Measurements from ENCODE around the gene HOXC5.
A peak's percentile ranks its signal among the peaks of the same experiment; 100 is the strongest.

HOXC5 gene

DNA sequence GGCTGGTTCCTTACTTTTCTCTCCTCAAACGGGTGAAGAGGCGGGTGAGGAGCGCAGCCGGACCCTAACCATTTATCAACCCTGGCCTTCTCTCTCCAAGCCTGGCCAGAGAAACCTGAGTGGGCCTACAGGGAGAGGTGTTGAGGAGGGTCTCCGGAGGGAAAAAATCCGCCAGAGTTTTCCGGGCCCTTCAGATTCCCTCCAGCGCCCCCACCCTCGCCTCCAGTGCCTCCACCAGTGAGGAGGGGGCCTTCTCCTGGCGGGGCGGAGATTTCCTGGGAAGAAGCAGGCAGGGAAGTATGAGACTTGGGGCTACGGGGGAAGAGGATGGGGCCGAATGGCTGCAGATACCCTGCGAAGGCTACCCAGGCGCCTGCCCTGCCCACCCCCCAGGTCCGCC is 1.4 kb upstream of the HOXC5 start:
- Histone ChIP-seq H3K9me3 (replicated peaks in 1 of 11) (peaks cover 17 to 43% (median 27%) of the 10 kb centered on the region in 11 experiments), H3K4me3 (no peak overlapping the region), H3K4me1 (peaks cover 0 to 2% (median under 1%) of the 10 kb centered on the region in 10 experiments; a peak in 8 of 20 replicates), H3K4me2 (no peak overlapping the region), H3K36me3 (no peaks in the 10 kb centered on the region), H3K27me3 (peaks cover 100% of the 10 kb centered on the region in 11 experiments), H4K20me1 (peaks cover 0 to 87% (median 60%) of the 10 kb centered on the region in 11 experiments; a peak in 17 of 22 replicates), H3K27ac (no peak overlapping the region), H3K9ac (no peak overlapping the region)
- no peak for TF ChIP-seq Cebpa-rat (IDR thresholded peaks at IDR 0.05)

DNA sequence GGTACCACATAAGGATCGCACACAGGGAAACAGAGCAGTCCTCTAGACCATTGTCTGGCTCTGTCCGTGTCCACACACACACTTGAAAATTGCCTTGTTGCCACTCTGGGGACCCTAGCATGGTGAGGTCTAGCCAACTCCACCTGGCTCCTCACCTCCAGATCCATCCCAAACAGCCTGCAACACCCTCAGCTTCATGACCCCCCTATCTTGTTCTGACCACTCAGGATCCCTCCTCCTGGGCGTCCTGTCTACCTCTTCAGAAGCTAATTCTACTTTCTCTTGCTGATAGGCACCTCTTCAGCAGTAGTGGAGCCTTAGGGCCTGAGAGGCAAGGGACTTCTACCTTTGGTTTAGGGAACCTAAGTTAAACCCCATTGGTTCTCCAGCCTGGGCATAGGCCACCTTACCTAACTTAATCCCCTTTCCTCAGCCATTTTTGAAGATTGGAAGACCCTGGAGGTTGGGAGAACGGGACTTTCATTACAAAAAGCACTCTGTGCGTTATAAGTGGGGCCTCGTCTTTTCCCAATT is 697 bp upstream of the HOXC5 start:
- H3K4me1 ChIP-seq: peaks cover 0 to 9% (median 7%) of the 10 kb centered on the region in 10 experiments; a peak in 8 of 20 replicates
- H3K4me3 ChIP-seq: no peak overlapping the region; a peak in 1 of 20 replicates
- H3K36me3 ChIP-seq: no peaks in the 10 kb centered on the region
- no peak overlapping the region for H3K9ac ChIP-seq
- peaks cover 100% of the 10 kb centered on the region in 11 experiments for H3K27me3 ChIP-seq
- H3K4me2 ChIP-seq: no peak overlapping the region
- H4K20me1 ChIP-seq: peaks cover 0 to 89% (median 64%) of the 10 kb centered on the region in 11 experiments; a peak in 17 of 22 replicates
- peaks cover 17 to 43% (median 27%) of the 10 kb centered on the region in 11 experiments for H3K9me3 ChIP-seq (replicated peaks in 1 of 11)
- H3K27ac ChIP-seq: no peak overlapping the region
- TF ChIP-seq Cebpa-rat (IDR thresholded peaks at IDR 0.05): no peak

DNA sequence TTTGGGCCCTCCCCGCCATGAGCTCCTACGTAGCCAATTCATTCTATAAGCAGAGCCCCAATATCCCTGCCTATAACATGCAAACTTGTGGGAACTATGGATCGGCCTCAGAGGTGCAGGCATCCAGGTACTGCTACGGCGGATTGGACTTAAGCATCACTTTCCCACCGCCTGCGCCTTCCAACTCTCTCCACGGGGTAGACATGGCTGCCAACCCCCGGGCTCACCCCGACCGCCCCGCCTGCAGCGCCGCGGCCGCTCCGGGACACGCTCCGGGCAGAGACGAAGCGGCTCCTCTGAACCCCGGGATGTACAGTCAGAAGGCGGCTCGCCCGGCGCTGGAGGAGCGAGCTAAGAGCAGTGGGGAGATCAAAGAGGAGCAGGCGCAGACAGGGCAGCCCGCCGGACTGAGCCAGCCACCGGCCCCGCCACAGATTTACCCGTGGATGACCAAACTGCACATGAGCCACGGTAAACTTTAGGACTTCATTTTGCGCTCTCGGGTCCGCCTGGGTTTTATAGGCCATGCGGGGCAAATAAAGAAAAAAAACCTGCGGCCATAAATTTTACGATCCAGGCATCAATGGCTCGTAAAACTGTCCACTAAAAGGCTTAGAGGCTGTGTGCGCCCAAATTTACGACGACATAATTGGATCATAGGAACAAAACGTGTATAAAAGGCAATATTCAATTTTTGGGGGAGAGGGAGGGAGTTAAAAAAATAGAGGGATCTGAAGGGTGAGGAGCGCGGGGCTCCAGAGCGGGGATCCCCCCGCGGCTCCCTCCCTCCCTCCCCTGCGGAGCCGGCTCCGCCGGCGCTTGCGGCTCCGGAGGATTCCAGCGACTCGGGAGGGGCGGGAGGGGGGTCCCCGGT is 493 bp downstream of the HOXC5 start:
- no peak for TF ChIP-seq Cebpa-rat (IDR thresholded peaks at IDR 0.05)
- Histone ChIP-seq H3K27me3 (peaks cover 100% of the 10 kb centered on the region in 11 experiments), H3K9me3 (replicated peaks in 1 of 11) (peaks cover 17 to 43% (median 27%) of the 10 kb centered on the region in 11 experiments), H3K4me2 (no peak overlapping the region), H3K27ac (no peak overlapping the region), H3K4me3 (peak overlapping the region in 7 of 10 experiments; percentile 0 to 58 (median 27); a peak in 9 of 20 replicates), H4K20me1 (peaks cover 0 to 88% (median 56%) of the 10 kb centered on the region in 11 experiments; a peak in 17 of 22 replicates), H3K4me1 (peaks cover 0 to 10% (median 8%) of the 10 kb centered on the region in 10 experiments; a peak in 8 of 20 replicates), H3K36me3 (no peaks in the 10 kb centered on the region), H3K9ac (no peak overlapping the region)

DNA sequence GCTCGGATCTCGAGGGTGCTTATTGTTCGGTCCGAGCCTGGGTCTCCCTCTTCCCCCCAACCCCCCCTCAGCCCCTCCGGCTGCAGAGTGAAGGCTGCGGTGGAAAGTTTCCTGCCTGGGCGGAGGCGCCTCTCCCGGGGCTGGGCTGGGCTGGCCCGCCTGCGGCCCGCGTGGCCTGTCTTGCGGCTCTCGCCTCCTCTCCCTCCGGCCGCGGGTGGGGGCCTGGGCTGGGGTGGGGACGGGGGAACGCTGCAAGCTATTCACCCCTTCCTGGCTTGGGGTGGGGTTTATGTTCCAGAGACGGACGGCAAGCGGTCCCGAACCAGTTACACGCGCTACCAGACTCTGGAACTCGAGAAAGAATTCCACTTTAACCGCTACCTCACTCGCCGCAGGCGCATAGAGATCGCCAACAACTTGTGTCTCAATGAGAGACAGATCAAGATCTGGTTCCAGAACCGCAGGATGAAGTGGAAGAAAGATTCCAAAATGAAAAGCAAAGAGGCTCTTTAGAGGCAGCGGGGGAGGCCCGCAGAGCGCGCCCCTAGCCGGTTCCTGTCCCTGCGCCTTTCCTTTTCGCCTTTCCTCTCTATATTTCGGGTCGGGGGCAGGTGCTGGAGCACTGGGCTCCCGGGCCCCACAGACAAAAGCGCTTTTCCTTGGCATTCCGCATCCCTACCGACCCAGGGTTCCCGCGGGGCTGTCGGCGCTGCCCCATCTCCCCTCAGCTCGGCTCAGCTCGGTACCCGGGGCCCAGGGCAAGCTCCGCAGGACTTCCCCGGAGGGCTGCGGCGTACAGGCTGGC is 1.3 kb downstream of the HOXC5 start:
- Histone ChIP-seq H3K9ac (no peak overlapping the region), H3K27ac (no peak overlapping the region), H3K9me3 (replicated peaks in 1 of 11) (peaks cover 17 to 43% (median 27%) of the 10 kb centered on the region in 11 experiments), H3K4me1 (peaks cover 0 to 10% (median 8%) of the 10 kb centered on the region in 10 experiments; a peak in 8 of 20 replicates), H3K4me3 (no peak overlapping the region), H3K4me2 (no peak overlapping the region), H3K36me3 (no peaks in the 10 kb centered on the region), H4K20me1 (peaks cover 0 to 89% (median 52%) of the 10 kb centered on the region in 11 experiments; a peak in 17 of 22 replicates), H3K27me3 (peaks cover 100% of the 10 kb centered on the region in 11 experiments)
- no peak for TF ChIP-seq Cebpa-rat (IDR thresholded peaks at IDR 0.05)

DNA sequence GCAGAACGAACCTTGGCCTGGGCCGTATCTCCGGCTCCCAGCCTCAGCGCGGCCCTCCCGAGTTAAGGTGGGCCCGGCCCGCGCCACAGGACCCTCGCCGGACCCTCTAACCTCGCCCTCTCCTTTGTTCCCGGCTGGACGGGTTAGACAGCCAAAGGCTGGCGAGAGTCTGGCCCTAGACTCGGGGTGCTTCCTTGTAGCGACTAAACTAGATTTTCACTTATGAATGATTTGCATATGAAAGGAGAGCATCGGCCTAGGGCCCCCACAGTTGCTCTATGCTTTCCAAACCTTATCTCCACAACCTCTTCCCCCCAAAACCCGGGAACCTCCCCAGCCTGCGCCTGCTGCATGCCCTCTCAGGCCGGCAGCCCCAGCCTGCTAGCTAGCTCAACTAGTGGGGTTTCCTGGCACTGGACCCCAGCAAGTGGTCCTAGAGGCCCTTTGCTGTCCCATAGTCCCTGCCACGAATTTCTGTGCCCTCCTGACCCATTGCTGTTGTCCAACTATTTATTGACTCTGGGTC is 2.0 kb downstream of the HOXC5 start:
- Histone ChIP-seq H3K36me3 (no peaks in the 10 kb centered on the region), H3K9me3 (replicated peaks in 1 of 11) (peaks cover 18 to 48% (median 31%) of the 10 kb centered on the region in 11 experiments), H3K9ac (no peak overlapping the region), H4K20me1 (peaks cover 0 to 90% (median 57%) of the 10 kb centered on the region in 11 experiments; a peak in 17 of 22 replicates), H3K4me2 (no peak overlapping the region), H3K4me1 (peaks cover 0 to 10% (median 8%) of the 10 kb centered on the region in 10 experiments; a peak in 8 of 20 replicates), H3K27me3 (peaks cover 100% of the 10 kb centered on the region in 11 experiments), H3K4me3 (no peak overlapping the region), H3K27ac (no peak overlapping the region)
- no peak for TF ChIP-seq Cebpa-rat (IDR thresholded peaks at IDR 0.05)

DNA sequence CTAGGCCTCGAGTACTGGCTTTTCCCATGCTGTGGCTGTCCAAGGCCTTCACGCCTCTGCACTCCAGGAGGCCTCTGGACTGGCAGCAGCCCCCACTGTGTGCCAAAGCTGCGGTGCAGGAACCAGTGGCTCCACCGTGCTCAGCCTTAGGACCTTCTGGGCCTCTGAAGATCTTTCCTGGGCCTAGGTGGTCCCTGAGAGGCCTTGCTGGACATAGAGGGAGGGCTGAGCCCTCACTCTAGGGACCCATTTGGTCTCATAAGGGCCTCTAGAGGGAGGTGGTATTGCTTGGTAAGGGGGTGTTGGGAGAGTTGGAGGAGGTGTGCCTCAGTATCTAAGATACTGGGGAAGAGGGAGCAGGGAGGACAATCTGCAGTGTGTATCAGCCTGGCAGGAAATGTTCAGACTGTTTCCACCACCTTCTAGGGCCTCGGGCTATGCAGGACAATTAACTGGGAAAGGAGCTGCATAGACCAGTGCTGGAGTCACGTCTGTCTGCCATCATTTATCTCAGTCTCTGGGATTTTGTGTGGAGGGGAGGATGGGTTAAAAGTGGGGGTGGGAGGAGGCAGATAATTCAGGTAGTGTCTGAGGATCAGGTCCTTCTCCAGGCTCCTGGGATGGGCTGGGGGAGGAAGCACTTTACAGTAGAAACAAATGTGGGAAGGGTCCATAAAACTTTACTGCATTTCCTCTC is 2.9 kb downstream of the HOXC5 start:
- no peak overlapping the region for H3K27ac ChIP-seq
- no peak overlapping the region for H3K4me2 ChIP-seq
- TF ChIP-seq Cebpa-rat (IDR thresholded peaks at IDR 0.05): no peak
- H3K36me3 ChIP-seq: no peaks in the 10 kb centered on the region
- H3K9ac ChIP-seq: no peak overlapping the region
- peaks cover 100% of the 10 kb centered on the region in 11 experiments for H3K27me3 ChIP-seq
- H3K4me1 ChIP-seq: peaks cover 0 to 10% (median 8%) of the 10 kb centered on the region in 10 experiments; a peak in 8 of 20 replicates
- no peak overlapping the region for H3K4me3 ChIP-seq
- peaks cover 23 to 54% (median 39%) of the 10 kb centered on the region in 11 experiments for H3K9me3 ChIP-seq (replicated peaks in 1 of 11)
- peaks cover 0 to 82% (median 56%) of the 10 kb centered on the region in 11 experiments; a peak in 17 of 22 replicates for H4K20me1 ChIP-seq

DNA sequence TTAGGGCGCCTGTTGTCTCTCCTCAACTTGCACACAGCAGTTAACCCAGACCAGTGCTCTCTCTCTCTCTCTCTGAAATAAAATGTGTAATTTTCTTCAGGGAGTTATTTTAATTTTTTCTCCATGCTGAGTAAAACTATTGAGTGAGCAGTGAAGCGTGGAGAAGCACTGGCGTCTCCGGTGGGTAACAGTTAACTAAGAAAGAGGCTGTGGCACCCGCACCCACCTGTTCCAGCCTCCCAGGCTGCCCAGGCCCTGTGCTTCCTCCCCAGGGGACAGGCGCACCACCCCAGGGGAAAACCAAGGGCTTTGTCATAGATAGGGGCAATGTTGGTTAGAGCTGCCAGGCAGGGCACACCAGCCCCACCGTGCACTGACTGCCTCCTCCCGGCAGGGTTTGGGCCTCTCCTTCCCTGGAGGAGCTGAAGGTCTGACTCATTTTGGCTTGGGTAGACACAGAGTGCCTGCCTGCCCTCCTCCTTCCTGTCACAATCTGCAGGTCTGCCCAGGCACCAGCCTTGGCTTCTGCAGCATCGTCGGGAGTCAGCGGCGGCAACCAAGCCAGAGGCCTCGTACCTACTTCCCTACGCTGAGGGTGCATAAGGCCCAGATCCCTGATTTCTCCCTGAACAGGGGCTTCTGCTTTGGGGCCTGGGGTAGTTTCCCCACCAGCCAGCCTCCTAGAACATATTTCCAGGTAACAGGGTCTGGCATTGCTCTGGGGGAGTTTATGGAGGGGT is 3.9 kb downstream of the HOXC5 start:
- Histone ChIP-seq H3K4me1 (peaks cover 0 to 10% (median 8%) of the 10 kb centered on the region in 10 experiments; a peak in 8 of 20 replicates), H3K9ac (no peak overlapping the region), H3K4me3 (no peak overlapping the region), H3K36me3 (no peaks in the 10 kb centered on the region), H4K20me1 (peaks cover 0 to 78% (median 45%) of the 10 kb centered on the region in 11 experiments; a peak in 17 of 22 replicates), H3K27ac (no peak overlapping the region), H3K9me3 (replicated peaks in 1 of 11) (peaks cover 18 to 47% (median 29%) of the 10 kb centered on the region in 11 experiments), H3K27me3 (peaks cover 100% of the 10 kb centered on the region in 11 experiments), H3K4me2 (peak overlapping the region in 6 of 11 experiments; percentile 7 to 48 (median 30); a peak in 6 of 22 replicates)
- no peak for TF ChIP-seq Cebpa-rat (IDR thresholded peaks at IDR 0.05)
